H9 (cell line): ENCODE results near the gene CSMD2. TPM values are rescaled to one million over a fixed set of nuclear protein-coding genes. Genes with fewer than 3 reads are reported as not detected.

Experiments used
- DNase-seq: peaks from one replicate; pipeline ENCODE4 v3.0.0-alpha.2; 2017
- H2AFZ ChIP-seq: one replicate; pipeline ENCODE4 v1.6.1; 2013; ENCODE audit warnings: mild to moderate bottlenecking, low read length, control low read depth, moderate library complexity
- H2AK5ac ChIP-seq: 2 replicates; pipeline ENCODE4 v1.6.1; 2013; ENCODE audit warnings: low read length, control low read depth, mixed read lengths; ENCODE audit not compliant: insufficient read length
- H2BK120ac ChIP-seq: one replicate; pipeline ENCODE4 v1.6.1; 2013; ENCODE audit warnings: low read depth, mild to moderate bottlenecking, low read length, control low read depth, inconsistent platforms; ENCODE audit not compliant: poor library complexity, severe bottlenecking
- H2BK12ac ChIP-seq: 2 replicates; pipeline ENCODE4 v1.6.1; 2013; ENCODE audit warnings: low read length, control low read depth, mixed read lengths, low read depth; ENCODE audit not compliant: insufficient read length
- H2BK15ac ChIP-seq: 2 replicates; pipeline ENCODE4 v1.6.1; 2013; ENCODE audit warnings: low read depth, low read length, control low read depth
- H2BK20ac ChIP-seq: one replicate; pipeline ENCODE4 v1.6.1; 2013; ENCODE audit warnings: low read depth, mild to moderate bottlenecking, low read length, control low read depth, inconsistent platforms; ENCODE audit not compliant: poor library complexity, severe bottlenecking
- H2BK5ac ChIP-seq: 2 replicates; pipeline ENCODE4 v1.6.1; 2013; ENCODE audit warnings: low read length, control low read depth, mixed read lengths; ENCODE audit not compliant: insufficient read length
- H3K14ac ChIP-seq: 2 replicates; pipeline ENCODE4 v1.6.1; 2013; ENCODE audit warnings: low read length, control low read depth; ENCODE audit not compliant: insufficient read depth
- H3K18ac ChIP-seq: 2 replicates; pipeline ENCODE4 v1.6.1; 2013; ENCODE audit warnings: low read depth, mild to moderate bottlenecking, mixed read lengths, low read length, control low read depth; ENCODE audit not compliant: insufficient read length
- H3K23ac ChIP-seq: 2 replicates; pipeline ENCODE4 v1.6.1; 2013; ENCODE audit warnings: low read length, control low read depth, mixed read lengths, low read depth; ENCODE audit not compliant: insufficient read length
- H3K23me2 ChIP-seq: 2 replicates; pipeline ENCODE4 v1.6.1; 2013; ENCODE audit warnings: low read depth, mild to moderate bottlenecking, mixed read lengths, low read length, control low read depth; ENCODE audit not compliant: insufficient read length, poor library complexity, severe bottlenecking
- H3K27ac ChIP-seq: 2 replicates; pipeline ENCODE4 v1.5.1; 2013; ENCODE audit warnings: low read length, control low read depth, mixed read lengths, low read depth; ENCODE audit not compliant: insufficient read length
- H3K27me3 ChIP-seq: 2 replicates; pipeline ENCODE4 v1.6.1; 2013; ENCODE audit warnings: low read length, control low read depth, inconsistent platforms; ENCODE audit not compliant: insufficient read depth
- H3K4ac ChIP-seq: 2 replicates; pipeline ENCODE4 v1.6.1; 2013; ENCODE audit warnings: low read depth, mild to moderate bottlenecking, control low read depth, inconsistent platforms, low read length, moderate library complexity
- H3K4me1 ChIP-seq: 2 replicates; pipeline ENCODE4 v1.6.1; 2013; ENCODE audit warnings: low read length, control low read depth, inconsistent platforms; ENCODE audit not compliant: insufficient read depth
- H3K4me2 ChIP-seq: 2 replicates; pipeline ENCODE4 v1.6.1; 2013; ENCODE audit warnings: low read length, control low read depth, mixed read lengths; ENCODE audit not compliant: insufficient read length, insufficient read depth
- H3K56ac ChIP-seq: 2 replicates; pipeline ENCODE4 v1.6.1; 2013; ENCODE audit warnings: low read depth, mild to moderate bottlenecking, mixed read lengths, low read length, control low read depth; ENCODE audit not compliant: insufficient read length
- H3K79me1 ChIP-seq: 2 replicates; pipeline ENCODE4 v1.6.1; 2013; ENCODE audit warnings: low read depth, mild to moderate bottlenecking, moderate library complexity, low read length, control low read depth, inconsistent platforms; ENCODE audit not compliant: insufficient read depth, poor library complexity, severe bottlenecking
- H3K79me2 ChIP-seq: 2 replicates; pipeline ENCODE4 v1.6.1; 2013; ENCODE audit warnings: low read length, control low read depth, inconsistent platforms; ENCODE audit not compliant: insufficient read depth
- H3K9ac ChIP-seq: 2 replicates; pipeline ENCODE4 v1.6.1; 2013; ENCODE audit warnings: low read length, control low read depth, mixed read lengths; ENCODE audit not compliant: insufficient read length; ENCODE audit errors: extremely low read depth
- H3K9me3 ChIP-seq: one replicate; pipeline ENCODE4 v1.6.1; 2013; ENCODE audit warnings: low read depth, low read length, inconsistent platforms; ENCODE audit not compliant: control insufficient read depth
- H3T11ph ChIP-seq: one replicate; pipeline ENCODE4 v1.6.1; 2013; ENCODE audit warnings: mild to moderate bottlenecking, low read length, control low read depth, inconsistent platforms
- H4K20me1 ChIP-seq: one replicate; pipeline ENCODE4 v1.6.1; 2013; ENCODE audit not compliant: control insufficient read depth, insufficient read length, insufficient read depth
- H4K5ac ChIP-seq: 2 replicates; pipeline ENCODE4 v1.6.1; 2013; ENCODE audit warnings: low read depth, mild to moderate bottlenecking, mixed read lengths, low read length, control low read depth; ENCODE audit not compliant: insufficient read length
- H4K8ac ChIP-seq: replicated peaks from 2 replicates; pipeline ENCODE4 v1.6.1; 2013; ENCODE audit warnings: low read length, control low read depth, mixed read lengths, low read depth; ENCODE audit not compliant: insufficient read length
- H4K91ac ChIP-seq: 2 replicates; pipeline ENCODE4 v1.6.1; 2013; ENCODE audit warnings: low read depth, mild to moderate bottlenecking, moderate library complexity, mixed read lengths, low read length, control low read depth; ENCODE audit not compliant: insufficient read length
- H3K27ac Mint-ChIP-seq, 3 experiments: 2 replicates in 2 of 3; 3 replicates in 1 of 3; pipeline ENCODE4 v1.8.0; 2020 to 2021; ENCODE audit warnings: mixed read lengths in 3 of 3, mild to moderate bottlenecking in 1 of 3, moderate library complexity in 1 of 3
- H3K27me3 Mint-ChIP-seq: 2 replicates; pipeline ENCODE4 v1.8.0; 2021; ENCODE audit warnings: low read depth, mild to moderate bottlenecking, moderate library complexity, mixed read lengths
- H3K36me3 Mint-ChIP-seq, 3 experiments: 2 replicates in 2 of 3; 3 replicates in 1 of 3; pipeline ENCODE4 v1.8.0; 2020 to 2021; ENCODE audit warnings: low read depth in 3 of 3, mixed read lengths in 3 of 3; ENCODE audit not compliant: insufficient read depth in 1 of 3
- H3K4me1 Mint-ChIP-seq, 2 experiments: 2 replicates each; pipeline ENCODE4 v1.8.0; 2020; ENCODE audit warnings: mixed read lengths in 2 of 2
- H3K4me3 Mint-ChIP-seq, 2 experiments: 2 replicates in 1 of 2; 3 replicates in 1 of 2; pipeline ENCODE4 v1.8.0; 2020 to 2021; ENCODE audit warnings: mild to moderate bottlenecking in 2 of 2, mixed read lengths in 2 of 2, moderate library complexity in 1 of 2
- H3K9me3 Mint-ChIP-seq, 2 experiments: 2 replicates in 1 of 2; 3 replicates in 1 of 2; pipeline ENCODE4 v1.8.0; 2020; ENCODE audit warnings: mild to moderate bottlenecking in 2 of 2, mixed read lengths in 2 of 2, moderate library complexity in 1 of 2
- CTCF ChIP-seq: fragments of 200-600 bp; sonication (generic); conservative IDR thresholded peaks from 3 replicates; pipeline ENCODE4 v1.8.0; 2021; ENCODE audit warnings: antibody characterized with exemption, mild to moderate bottlenecking
- WGBS: extraction: QIAGEN DNeasy Blood & Tissue Kit; methylation state at CpG from one replicate; pipeline ENCODE4 v1.1.7; 2013; ENCODE audit warnings: missing lambda C conversion rate, low lambda C conversion rate, mixed read lengths; ENCODE audit not compliant: insufficient read length; ENCODE audit errors: extremely low coverage; 5-methylcytosine and 5-hydroxymethylcytosine counted together
- total RNA-seq: library from RNA; stranded (reverse); gene quantifications from 2 replicates; pipeline ENCODE4 v1.2.1, GENCODE V29; 2021

The CSMD2 gene
- total RNA-seq, 1 experiment from 2014 or later = 6.4 TPM

DNA sequence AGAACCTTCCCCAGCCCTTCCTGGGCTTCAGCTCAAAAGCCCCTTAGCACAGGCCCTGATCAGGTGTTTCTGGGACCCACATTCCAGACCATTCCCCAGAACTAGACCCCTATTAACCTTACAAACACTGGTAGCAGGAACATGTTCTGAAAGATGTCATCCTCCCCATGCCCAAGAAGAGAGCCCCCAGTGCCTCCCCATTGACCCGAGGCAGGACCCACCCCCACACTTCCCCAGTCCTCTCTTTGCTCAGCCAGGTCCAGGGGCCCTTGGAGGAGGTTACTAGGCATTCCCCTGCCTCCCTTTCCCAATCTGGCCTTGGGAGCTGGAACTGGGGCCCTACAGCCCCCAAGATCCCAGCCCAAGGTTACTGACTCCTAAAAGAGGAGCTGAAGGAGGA, 340.1 kb downstream of the CSMD2 start:
- Histone ChIP-seq H4K8ac (no peak overlapping the region), H3K27ac (no peak overlapping the region), H2BK12ac (no peak overlapping the region), H4K5ac (no peak overlapping the region), H3K79me2 (no peaks in the 10 kb centered on the region), H4K91ac (no peak overlapping the region), H3K23me2 (no peaks in the 10 kb centered on the region), H3K56ac (no peak overlapping the region), H3K4me2 (no peak overlapping the region), H2BK15ac (no peak overlapping the region), H2AK5ac (no peak overlapping the region), H2BK20ac (no peak overlapping the region), H2AFZ (no peak overlapping the region), H4K20me1 (no peaks in the 10 kb centered on the region), H3K4me1 (no peaks in the 10 kb centered on the region), H3K14ac (no peak overlapping the region), H3K9ac (no peak overlapping the region), H3K4ac (no peak overlapping the region), H2BK120ac (no peak overlapping the region), H3K18ac (no peak overlapping the region), H3K23ac (no peak overlapping the region), H3K9me3 (peaks cover 5% of the 10 kb centered on the region), H3T11ph (no peak overlapping the region), H3K79me1 (no peaks in the 10 kb centered on the region), H2BK5ac (no peak overlapping the region), H3K27me3 (no peaks in the 10 kb centered on the region)
- Mint-ChIP-seq H3K27ac (no peak overlapping the region), H3K9me3 (peaks cover 14 to 18% of the 10 kb centered on the region in 2 experiments), H3K36me3 (peaks cover 16 to 28% (median 26%) of the 10 kb centered on the region in 3 experiments), H3K4me3 (no peak overlapping the region), H3K4me1 (no peaks in the 10 kb centered on the region), H3K27me3 (peaks cover 1% of the 10 kb centered on the region; the same call in 1 of the 2 replicates)
- TF ChIP-seq CTCF = no peak
- no CpG with 5 or more reads among the region's 1 CpG for WGBS
- DNase-seq = no peak
